RPMI8226 (cell line): ENCODE data around the gene PIM3.

ENCODE experiments used
- DNase-seq: peaks from one replicate; pipeline ENCODE4 v3.0.0-alpha.2; 2015

The PIM3 gene

DNA sequence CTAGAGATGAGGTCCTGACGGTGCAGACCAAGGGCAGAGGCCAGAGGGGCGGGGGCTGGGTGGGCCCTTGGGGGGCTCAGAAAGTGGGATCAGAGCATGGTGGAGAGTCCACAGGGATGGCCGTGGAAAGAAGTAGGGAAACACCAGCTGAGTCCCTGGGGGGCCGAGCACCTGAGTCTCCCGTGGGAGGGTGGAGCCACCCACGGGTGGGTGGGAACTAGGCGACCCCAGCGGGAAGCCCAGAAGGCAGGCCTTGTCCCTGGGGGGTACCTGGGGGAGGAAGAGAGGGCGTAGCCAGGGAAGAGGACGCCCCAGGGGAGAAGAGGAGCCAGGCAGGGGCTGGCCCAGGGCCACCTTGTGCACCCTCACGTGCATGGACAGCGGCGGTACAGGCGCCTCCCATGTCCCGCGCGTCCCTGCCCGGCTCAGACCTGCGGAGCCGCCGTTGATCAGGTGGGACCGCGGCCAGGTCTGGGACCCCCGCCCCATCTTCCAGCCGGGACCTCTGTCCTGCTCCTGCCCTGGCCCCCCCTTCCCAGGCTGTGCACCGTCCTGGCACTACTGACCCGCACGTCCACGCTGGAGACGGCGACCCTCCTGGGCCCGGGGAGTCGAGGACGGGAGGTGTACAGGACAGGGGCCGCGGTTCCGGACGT, 31.9 kb upstream of the PIM3 start:
- no peak for DNase-seq

DNA sequence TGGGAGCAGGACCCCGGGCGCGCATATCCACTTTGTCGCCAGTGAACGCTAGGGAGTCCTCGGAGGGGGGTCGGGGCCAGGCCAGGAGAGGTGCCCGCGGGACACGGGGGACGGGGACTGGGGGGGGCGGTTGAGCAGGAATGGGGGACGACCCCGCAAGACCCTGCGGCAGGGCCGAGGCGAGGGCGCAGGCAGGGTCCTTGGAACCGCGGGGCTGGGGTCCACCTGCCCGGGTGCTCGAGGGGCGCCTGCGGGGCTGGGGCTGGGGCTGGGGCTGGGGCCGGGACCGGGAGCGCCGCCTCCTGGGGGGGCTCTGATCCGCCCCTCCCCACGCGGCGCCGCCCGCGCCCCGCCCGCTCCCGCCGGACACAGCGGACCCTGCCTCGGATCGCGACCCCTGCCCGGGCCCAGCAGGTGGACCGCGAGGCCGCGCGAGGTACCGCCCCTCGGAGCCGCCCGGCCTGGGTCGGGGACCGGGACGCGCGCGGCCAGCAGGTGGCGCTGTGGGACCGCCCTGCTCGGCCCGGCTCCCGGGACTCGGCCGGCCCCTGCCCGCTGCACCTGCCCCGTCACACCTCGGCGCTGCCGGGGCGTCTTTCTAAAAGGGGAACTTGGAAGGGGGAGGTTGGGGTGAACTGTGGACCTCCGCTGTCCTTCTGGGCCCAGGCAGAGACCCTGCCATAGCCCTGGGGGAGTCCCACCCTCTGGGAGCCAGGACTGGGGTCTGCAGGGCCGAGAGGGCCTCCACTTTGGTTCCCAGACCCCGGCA, 31.2 kb upstream of the PIM3 start:
- peak; percentile 85 for DNase-seq

- no peak for DNase-seq
Observed at GRCh38 chr22:49929994-49930575, 30.5 kb upstream of the PIM3 start.

GRCh38 chr22:49930596-49931412, 29.8 kb upstream of the PIM3 start:
- peak; percentile 94 for DNase-seq

GRCh38 chr22:49933236-49934159, 27.1 kb upstream of the PIM3 start:
- peak; percentile 54 for DNase-seq

GRCh38 chr22:49934160-49934890, 26.2 kb upstream of the PIM3 start:
- peak; percentile 95 for DNase-seq

DNA sequence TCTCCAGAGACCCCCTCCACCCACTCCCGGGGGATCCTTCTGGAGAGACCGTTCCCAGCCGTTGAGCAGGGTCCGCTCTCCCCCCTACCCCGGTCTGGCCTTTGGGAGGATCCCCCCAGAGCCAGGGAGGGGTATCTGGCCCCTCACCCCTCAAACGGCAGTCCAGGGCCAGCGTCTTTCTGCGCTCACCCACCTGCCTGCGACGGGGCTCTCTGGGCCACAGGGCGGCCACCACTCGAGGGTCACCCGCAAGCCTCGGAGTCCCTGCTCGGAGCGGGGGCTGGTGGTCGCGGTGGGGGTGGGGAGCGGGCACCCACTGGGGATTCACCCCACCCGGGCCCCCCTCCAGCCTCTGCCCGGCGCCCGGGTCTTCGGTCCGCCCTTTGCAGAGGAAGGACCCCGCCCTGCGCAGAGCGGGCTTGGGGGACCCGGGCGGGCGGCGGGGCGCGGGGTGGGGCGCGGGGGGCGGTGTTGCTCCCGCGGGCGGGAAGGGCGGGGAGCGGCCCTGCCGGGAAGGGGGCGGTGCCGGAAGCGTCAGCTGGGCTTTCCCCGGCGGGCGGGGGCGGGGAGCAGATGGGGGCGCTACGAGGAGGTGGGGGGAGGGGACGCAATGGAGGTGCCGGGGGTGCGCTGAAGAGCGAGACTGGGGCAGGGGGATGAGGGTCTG, 25.5 kb upstream of the PIM3 start:
- peak; percentile 93 for DNase-seq

- no peak for DNase-seq
Observed at GRCh38 chr22:49935561-49935960, 25.0 kb upstream of the PIM3 start.

DNA sequence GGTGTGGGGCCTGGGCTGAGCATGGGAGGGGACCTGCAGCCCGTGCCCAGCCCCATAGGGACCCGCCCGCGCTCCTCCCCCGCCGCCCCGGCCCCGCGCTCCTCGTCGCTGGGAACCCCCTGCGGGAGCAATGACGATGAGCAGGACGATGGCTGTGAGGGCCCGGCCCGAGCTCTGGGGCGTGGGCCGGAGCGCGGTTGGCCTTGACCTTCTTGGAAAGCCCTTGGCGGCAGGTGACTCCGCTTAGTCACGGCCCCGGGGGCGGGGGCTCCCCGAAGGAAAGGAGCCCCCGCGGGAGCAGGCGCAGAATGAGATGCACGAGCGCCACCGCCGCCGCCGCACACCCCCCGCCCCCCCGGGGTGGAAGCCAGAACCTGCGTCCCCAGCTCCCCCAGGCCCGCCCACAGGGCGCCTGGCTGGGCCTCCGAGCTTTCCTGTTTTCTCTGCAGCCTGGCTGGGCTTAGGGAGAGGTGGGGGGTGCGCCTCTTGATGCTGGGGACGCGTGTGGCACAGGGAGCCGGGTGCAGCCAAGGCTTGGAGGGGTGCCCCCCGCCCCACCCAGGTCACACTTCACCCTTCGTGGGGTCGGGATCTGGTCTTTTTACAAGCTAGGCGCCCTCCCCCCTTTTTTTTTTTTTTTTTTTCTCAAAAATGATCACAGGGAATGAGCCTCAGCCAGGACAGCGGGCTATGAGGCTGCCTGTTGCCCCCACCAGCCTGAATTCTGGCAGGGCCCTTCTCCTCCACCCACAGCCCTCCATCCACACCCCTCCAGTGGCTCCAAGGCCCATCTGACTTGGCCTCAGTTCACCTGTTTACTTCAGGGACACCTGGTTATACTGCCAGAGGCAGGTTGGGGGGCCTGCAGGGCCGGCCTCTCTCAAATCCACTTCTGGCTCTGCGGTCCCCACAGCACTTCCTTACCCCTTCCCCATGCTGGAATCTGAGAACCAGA, 24.3 kb upstream of the PIM3 start:
- DNase-seq = peak; percentile 96

- DNase-seq = peak; percentile 72
Observed at GRCh38 chr22:49936973-49937757, 23.4 kb upstream of the PIM3 start.

DNA sequence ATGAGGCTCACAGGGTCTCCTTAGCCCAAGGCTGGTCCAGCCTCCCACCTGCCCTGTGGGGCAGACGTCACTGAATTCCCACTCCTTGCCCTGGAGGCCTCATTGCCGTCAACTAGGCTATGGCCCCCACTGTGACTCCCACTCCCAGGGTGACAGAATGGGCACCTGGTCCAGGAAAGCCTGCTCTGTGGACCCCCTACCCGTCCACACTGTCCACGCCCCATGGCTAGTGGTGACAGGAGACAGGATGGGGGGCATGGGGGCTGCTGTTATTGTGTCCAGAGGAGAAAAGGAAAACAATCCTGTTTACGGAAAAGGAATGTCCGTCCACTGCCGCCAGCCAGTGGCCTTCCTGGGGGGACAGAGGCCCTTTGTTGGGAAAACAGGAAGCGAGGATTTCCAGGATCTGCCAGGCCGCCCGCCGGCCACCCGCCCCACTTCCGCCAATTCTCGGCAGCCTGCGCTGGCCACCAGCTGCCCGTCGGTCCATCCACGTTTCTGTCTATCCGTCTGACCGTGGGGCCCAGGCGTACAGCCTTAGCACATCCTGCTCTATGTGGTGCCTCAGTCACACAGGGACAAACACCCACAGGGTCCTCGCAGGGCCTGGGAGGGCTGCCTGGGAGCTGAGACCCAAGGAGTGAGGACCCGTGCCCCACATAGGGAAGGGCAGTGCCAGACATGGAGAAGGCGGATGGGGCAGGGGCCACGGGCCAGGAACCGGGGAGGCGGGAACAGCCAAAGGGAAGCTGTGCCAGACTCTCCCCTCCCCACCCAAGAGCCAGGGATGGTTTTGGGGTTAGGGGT, 22.6 kb upstream of the PIM3 start:
- no peak for DNase-seq

GRCh38 chr22:49938565-49939136, 21.9 kb upstream of the PIM3 start:
- DNase-seq = no peak

- no peak for DNase-seq
Observed at GRCh38 chr22:49941507-49942316, 18.9 kb upstream of the PIM3 start.

- no peak for DNase-seq
Observed at GRCh38 chr22:49942565-49943404, 17.8 kb upstream of the PIM3 start.

GRCh38 chr22:49943405-49943765, 17.2 kb upstream of the PIM3 start:
- no peak for DNase-seq
